ENCODE results near the gene SMYD3.

Gene SMYD3

DNA sequence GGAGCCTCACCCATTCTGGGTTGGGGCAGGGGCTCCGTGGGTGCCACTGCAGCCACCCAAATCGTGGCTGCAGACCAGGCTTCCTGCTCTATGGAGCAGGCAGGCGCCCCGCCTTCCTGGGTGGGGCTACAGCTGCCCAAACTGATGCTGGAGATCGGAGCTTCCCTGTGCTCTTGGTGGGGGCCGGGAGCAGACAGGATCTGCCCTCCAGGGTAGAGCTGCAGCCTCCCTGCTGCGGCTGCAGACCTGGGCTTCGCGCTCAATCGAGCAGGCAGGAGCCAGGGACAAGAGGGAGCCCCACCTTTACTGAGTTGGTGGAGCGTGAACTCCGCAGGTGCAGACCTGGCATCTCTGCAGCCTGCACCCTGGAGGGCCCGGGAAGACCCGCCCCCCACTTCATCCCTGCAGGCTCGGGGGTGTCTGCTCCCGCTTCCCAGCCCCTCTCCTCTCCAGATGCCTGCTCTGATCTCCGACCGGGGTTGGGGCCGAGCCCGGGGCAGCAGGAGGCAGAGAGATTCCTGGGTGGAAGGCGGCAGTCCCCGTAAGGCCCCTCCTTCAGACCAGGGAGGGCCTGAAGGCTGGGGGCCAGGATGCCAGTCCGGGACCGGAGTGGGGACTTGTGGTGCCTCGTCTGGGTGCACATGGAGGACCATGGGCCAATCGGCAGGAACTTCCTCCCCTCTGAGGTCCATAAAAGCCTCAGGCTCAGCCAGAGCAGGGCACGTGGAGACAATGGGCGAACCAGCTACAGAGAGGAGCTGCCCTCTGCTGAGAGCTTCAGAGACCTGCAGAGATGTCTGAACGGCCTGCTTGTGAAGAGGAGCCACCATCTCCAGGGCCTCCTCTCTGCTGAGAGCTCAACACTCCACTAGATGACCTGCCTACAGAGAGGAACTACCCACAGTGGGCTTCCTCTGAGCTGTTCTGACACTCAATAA is 359.3 kb downstream of the SMYD3 start:
- Histone ChIP-seq H3K4me3 (ENCODE audit: extremely low read depth, insufficient read depth, low read length, poor library complexity, severe bottlenecking) (no peak overlapping the region), H3K27ac (ENCODE audit: low read depth, low read length, severe bottlenecking) (no peak overlapping the region), H3K9me3 (ENCODE audit: control insufficient read depth, low read length) (peaks cover 7% of the 10 kb centered on the region), H3K4me1 (ENCODE audit: control insufficient read depth, insufficient read depth, low read length, poor library complexity, severe bottlenecking) (peaks cover 21% of the 10 kb centered on the region), H3K36me3 (ENCODE audit: control insufficient read depth, insufficient read depth, low read length) (peaks cover 3% of the 10 kb centered on the region)
- WGBS, 2 experiments (ENCODE audit: insufficient coverage in 2 of 2), result 94 to 99% methylated on average over 20 to 23 of the region's 29 CpGs

GRCh38 chr1:246146804-246147523 is 360.1 kb downstream of the SMYD3 start:
- peaks cover 3% of the 10 kb centered on the region for H3K36me3 ChIP-seq (ENCODE audit: control insufficient read depth, insufficient read depth, low read length)
- H3K9me3 ChIP-seq (ENCODE audit: control insufficient read depth, low read length), result peaks cover 7% of the 10 kb centered on the region
- no peak overlapping the region for H3K4me3 ChIP-seq (ENCODE audit: extremely low read depth, insufficient read depth, low read length, poor library complexity, severe bottlenecking)
- WGBS, 2 experiments (ENCODE audit: insufficient coverage in 2 of 2), result 94 to 95% methylated on average over 23 to 25 of the region's 25 CpGs
- no peak overlapping the region for H3K27ac ChIP-seq (ENCODE audit: low read depth, low read length, severe bottlenecking)
- H3K4me1 ChIP-seq (ENCODE audit: control insufficient read depth, insufficient read depth, low read length, poor library complexity, severe bottlenecking), result peaks cover 13% of the 10 kb centered on the region

DNA sequence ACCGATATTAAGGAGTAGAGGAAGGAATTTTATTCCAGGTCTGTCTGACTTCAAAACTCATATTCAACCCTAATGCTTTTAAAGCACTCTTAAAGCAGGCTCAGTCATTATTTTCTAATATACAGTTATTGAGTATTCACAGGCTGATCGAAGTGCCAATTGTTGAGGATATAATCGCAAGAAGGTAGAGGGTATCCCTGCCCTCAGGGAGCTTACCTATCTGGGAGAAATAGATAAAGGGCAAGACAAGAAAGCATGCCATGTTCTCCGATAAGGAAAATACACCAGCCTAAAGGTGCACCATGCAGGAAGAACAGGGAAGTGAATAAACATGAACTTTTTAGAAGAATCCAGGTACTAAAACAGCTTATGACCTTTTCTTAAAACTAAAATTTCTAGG is 361.2 kb downstream of the SMYD3 start:
- no peak overlapping the region for H3K4me3 ChIP-seq (ENCODE audit: extremely low read depth, insufficient read depth, low read length, poor library complexity, severe bottlenecking)
- H3K9me3 ChIP-seq (ENCODE audit: control insufficient read depth, low read length), result peaks cover 7% of the 10 kb centered on the region
- 90 to 100% methylated on average over 1 to 3 of the region's 4 CpGs for WGBS, 2 experiments (ENCODE audit: insufficient coverage in 2 of 2)
- peaks cover 3% of the 10 kb centered on the region for H3K4me1 ChIP-seq (ENCODE audit: control insufficient read depth, insufficient read depth, low read length, poor library complexity, severe bottlenecking)
- peaks cover 3% of the 10 kb centered on the region for H3K36me3 ChIP-seq (ENCODE audit: control insufficient read depth, insufficient read depth, low read length)
- H3K27ac ChIP-seq (ENCODE audit: low read depth, low read length, severe bottlenecking), result no peak overlapping the region

DNA sequence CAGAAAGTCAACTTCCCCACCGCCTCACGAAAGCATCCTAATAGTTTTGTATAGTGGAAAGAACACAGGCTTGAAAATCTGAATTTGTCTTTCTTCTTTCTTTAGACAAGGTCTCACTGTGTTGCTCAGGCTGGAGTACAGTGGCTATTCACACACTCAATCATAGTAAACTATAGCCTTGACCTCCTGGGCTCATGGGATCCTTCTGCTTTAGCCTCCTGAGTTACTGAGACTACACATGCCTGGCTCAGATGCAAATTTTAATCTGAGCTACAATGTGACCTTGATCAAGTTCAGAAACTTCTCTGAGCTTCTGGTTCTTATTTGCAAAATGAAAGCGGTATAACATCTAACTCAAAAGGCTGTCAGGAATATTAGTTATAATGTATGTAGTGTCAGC is 362.1 kb downstream of the SMYD3 start:
- Histone ChIP-seq H3K4me3 (ENCODE audit: extremely low read depth, insufficient read depth, low read length, poor library complexity, severe bottlenecking) (no peak overlapping the region), H3K9me3 (ENCODE audit: control insufficient read depth, low read length) (peaks cover 7% of the 10 kb centered on the region), H3K4me1 (ENCODE audit: control insufficient read depth, insufficient read depth, low read length, poor library complexity, severe bottlenecking) (peaks cover 3% of the 10 kb centered on the region), H3K36me3 (ENCODE audit: control insufficient read depth, insufficient read depth, low read length) (peaks cover 3% of the 10 kb centered on the region), H3K27ac (ENCODE audit: low read depth, low read length, severe bottlenecking) (no peak overlapping the region)
- WGBS, 2 experiments (ENCODE audit: insufficient coverage in 2 of 2), result 100% methylated on average over 1 of the region's 3 CpGs; no CpG with 5 or more reads in 1 of the 2 experiments

- Histone ChIP-seq H3K9me3 (ENCODE audit: control insufficient read depth, low read length) (no peaks in the 10 kb centered on the region), H3K4me3 (ENCODE audit: extremely low read depth, insufficient read depth, low read length, poor library complexity, severe bottlenecking) (no peak overlapping the region), H3K36me3 (ENCODE audit: control insufficient read depth, insufficient read depth, low read length) (peaks cover 3% of the 10 kb centered on the region), H3K4me1 (ENCODE audit: control insufficient read depth, insufficient read depth, low read length, poor library complexity, severe bottlenecking) (peaks cover 3% of the 10 kb centered on the region), H3K27ac (ENCODE audit: low read depth, low read length, severe bottlenecking) (no peak overlapping the region)
- WGBS, 2 experiments (ENCODE audit: insufficient coverage in 2 of 2), result 92 to 97% methylated on average over 6 to 8 of the region's 10 CpGs
Observed at GRCh38 chr1:246142320-246142893, 364.7 kb downstream of the SMYD3 start.

GRCh38 chr1:246141306-246141705 is 365.8 kb downstream of the SMYD3 start:
- H3K4me1 ChIP-seq (ENCODE audit: control insufficient read depth, insufficient read depth, low read length, poor library complexity, severe bottlenecking), result peaks cover 3% of the 10 kb centered on the region
- no peaks in the 10 kb centered on the region for H3K36me3 ChIP-seq (ENCODE audit: control insufficient read depth, insufficient read depth, low read length)
- H3K4me3 ChIP-seq (ENCODE audit: extremely low read depth, insufficient read depth, low read length, poor library complexity, severe bottlenecking), result no peak overlapping the region
- H3K27ac ChIP-seq (ENCODE audit: low read depth, low read length, severe bottlenecking), result no peak overlapping the region
- H3K9me3 ChIP-seq (ENCODE audit: control insufficient read depth, low read length), result no peaks in the 10 kb centered on the region
- WGBS, 2 experiments (ENCODE audit: insufficient coverage in 2 of 2), result 93% methylated on average over 3 of the region's 4 CpGs; no CpG with 5 or more reads in 1 of the 2 experiments

- H3K4me1 ChIP-seq (ENCODE audit: control insufficient read depth, insufficient read depth, low read length, poor library complexity, severe bottlenecking), result peaks cover 3% of the 10 kb centered on the region
- 100% methylated on average over 1 of the region's 2 CpGs for WGBS, 2 experiments (ENCODE audit: insufficient coverage in 2 of 2)
- no peak overlapping the region for H3K27ac ChIP-seq (ENCODE audit: low read depth, low read length, severe bottlenecking)
- no peak overlapping the region for H3K4me3 ChIP-seq (ENCODE audit: extremely low read depth, insufficient read depth, low read length, poor library complexity, severe bottlenecking)
- no peaks in the 10 kb centered on the region for H3K9me3 ChIP-seq (ENCODE audit: control insufficient read depth, low read length)
- no peaks in the 10 kb centered on the region for H3K36me3 ChIP-seq (ENCODE audit: control insufficient read depth, insufficient read depth, low read length)
Observed at GRCh38 chr1:246139745-246140182, 367.3 kb downstream of the SMYD3 start.

- no peak overlapping the region for H3K4me3 ChIP-seq (ENCODE audit: extremely low read depth, insufficient read depth, low read length, poor library complexity, severe bottlenecking)
- no peak overlapping the region for H3K27ac ChIP-seq (ENCODE audit: low read depth, low read length, severe bottlenecking)
- no peaks in the 10 kb centered on the region for H3K9me3 ChIP-seq (ENCODE audit: control insufficient read depth, low read length)
- peaks cover 3% of the 10 kb centered on the region for H3K4me1 ChIP-seq (ENCODE audit: control insufficient read depth, insufficient read depth, low read length, poor library complexity, severe bottlenecking)
- no peaks in the 10 kb centered on the region for H3K36me3 ChIP-seq (ENCODE audit: control insufficient read depth, insufficient read depth, low read length)
- WGBS, 2 experiments (ENCODE audit: insufficient coverage in 2 of 2), result no CpG with 5 or more reads among the region's 2 CpGs
Observed at GRCh38 chr1:246138781-246139180, 368.3 kb downstream of the SMYD3 start.

GRCh38 chr1:246136477-246136876 is 370.6 kb downstream of the SMYD3 start:
- no peaks in the 10 kb centered on the region for H3K9me3 ChIP-seq (ENCODE audit: control insufficient read depth, low read length)
- H3K4me3 ChIP-seq (ENCODE audit: extremely low read depth, insufficient read depth, low read length, poor library complexity, severe bottlenecking), result no peak overlapping the region
- H3K4me1 ChIP-seq (ENCODE audit: control insufficient read depth, insufficient read depth, low read length, poor library complexity, severe bottlenecking), result no peaks in the 10 kb centered on the region
- no peak overlapping the region for H3K27ac ChIP-seq (ENCODE audit: low read depth, low read length, severe bottlenecking)
- no peaks in the 10 kb centered on the region for H3K36me3 ChIP-seq (ENCODE audit: control insufficient read depth, insufficient read depth, low read length)

GRCh38 chr1:246134789-246135188 is 372.3 kb downstream of the SMYD3 start:
- Histone ChIP-seq H3K36me3 (ENCODE audit: control insufficient read depth, insufficient read depth, low read length) (no peaks in the 10 kb centered on the region), H3K4me1 (ENCODE audit: control insufficient read depth, insufficient read depth, low read length, poor library complexity, severe bottlenecking) (no peaks in the 10 kb centered on the region), H3K9me3 (ENCODE audit: control insufficient read depth, low read length) (no peaks in the 10 kb centered on the region), H3K4me3 (ENCODE audit: extremely low read depth, insufficient read depth, low read length, poor library complexity, severe bottlenecking) (no peak overlapping the region), H3K27ac (ENCODE audit: low read depth, low read length, severe bottlenecking) (no peak overlapping the region)
- WGBS, 2 experiments (ENCODE audit: insufficient coverage in 2 of 2), result no CpG with 5 or more reads among the region's 1 CpG

Measured in mesodermal cell (in vitro differentiated cells).